HEK293 (cell line): ENCODE data around the gene CCDC24.

Source experiments
- BCL11A ChIP-seq: fragments of 450-650 bp; formaldehyde crosslinking; IDR thresholded peaks from 2 replicates; pipeline ENCODE4 v1.5.1; 2016; ENCODE audit warnings: low read depth, missing biosample characterization, missing genetic modification characterization
- CTCF ChIP-seq: fragments of 450-650 bp; formaldehyde crosslinking; IDR thresholded peaks from 2 replicates; pipeline ENCODE4 v1.5.1; 2016; ENCODE audit warnings: missing biosample characterization, missing genetic modification characterization
- PATZ1 ChIP-seq: fragments of 450-650 bp; formaldehyde crosslinking; IDR thresholded peaks from 2 replicates; pipeline ENCODE4 v1.5.1; 2016; ENCODE audit warnings: missing biosample characterization, missing genetic modification characterization
- REST ChIP-seq: fragments of 450-650 bp; formaldehyde crosslinking; IDR thresholded peaks from 2 replicates; pipeline ENCODE4 v1.5.1; 2016; ENCODE audit warnings: missing biosample characterization, missing genetic modification characterization
- ZBTB8A ChIP-seq: fragments of 450-650 bp; formaldehyde crosslinking; IDR thresholded peaks from 2 replicates; pipeline ENCODE4 v1.5.1; 2016; ENCODE audit warnings: missing biosample characterization, missing genetic modification characterization
- ZNF670 ChIP-seq: fragments of 450-650 bp; formaldehyde crosslinking; IDR thresholded peaks from 2 replicates; pipeline ENCODE4 v1.5.1; 2016; ENCODE audit warnings: missing biosample characterization, missing genetic modification characterization, low read depth

- no peak for TF ChIP-seq REST (tag by site-specific recombination)
- TF ChIP-seq CTCF, result no peak
- TF ChIP-seq BCL11A, result no peak
- TF ChIP-seq PATZ1 (tag by site-specific recombination), result no peak
- TF ChIP-seq ZBTB8A (tag by site-specific recombination), result no peak
- no peak for TF ChIP-seq ZNF670 (tag by site-specific recombination)
Observed at GRCh38 chr1:44040418-44040817, 49.0 kb downstream of the CCDC24 start.
